Fibroblast of skin of left biceps (primary cell): ENCODE results near the gene SDC1.

ENCODE experiments used
- DNase-seq, 2 experiments: peaks; one replicate each; pipeline ENCODE4 v3.0.0-alpha.2; 2013; ENCODE audit warnings: low read depth in 2 of 2

The SDC1 gene

DNA sequence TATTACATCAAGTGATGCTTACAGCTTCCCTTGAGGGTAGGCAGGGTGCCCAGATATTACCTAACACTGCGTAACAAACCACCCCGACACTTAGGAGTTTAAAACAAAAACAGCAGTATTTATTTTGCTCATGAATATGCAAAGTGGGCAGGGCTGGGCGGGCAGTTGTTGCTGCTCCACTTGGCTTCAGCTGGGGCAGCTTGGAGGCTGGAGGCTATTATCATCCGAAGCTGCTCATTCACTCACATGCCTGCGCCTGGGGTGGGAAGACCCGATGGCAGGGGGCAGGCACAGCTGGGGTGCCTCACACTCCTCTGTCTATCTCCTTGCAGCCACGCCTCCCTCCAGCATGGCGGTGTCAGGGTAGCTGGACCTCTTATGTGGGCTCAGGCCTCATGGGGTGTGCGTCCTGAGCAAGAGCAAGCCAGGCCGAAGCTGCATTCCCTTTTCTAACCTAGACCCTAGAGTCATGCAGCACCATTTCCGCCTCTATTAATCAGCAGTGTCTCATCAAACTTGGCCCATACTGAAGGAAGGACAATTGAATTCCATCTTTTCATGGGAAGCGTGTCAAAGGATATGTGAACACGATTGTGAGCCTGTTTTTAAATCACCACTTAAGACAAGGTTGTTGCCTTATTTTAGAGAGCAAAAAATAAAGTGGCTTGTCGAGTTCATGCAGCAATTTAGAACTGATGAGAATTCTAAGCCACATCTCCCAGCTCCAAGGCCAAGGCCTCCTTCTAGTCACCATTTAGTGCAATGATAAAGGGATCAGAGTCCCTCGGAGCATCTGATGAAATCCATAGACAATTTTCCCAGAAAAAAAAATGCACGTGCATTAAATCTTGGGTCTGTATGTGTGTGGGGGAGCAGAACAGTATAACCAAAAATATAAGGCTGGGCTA, 54.9 kb downstream of the SDC1 start:
- DNase-seq = no peak

GRCh38 chr2:20168727-20169696, 55.9 kb downstream of the SDC1 start:
- DNase-seq = no peak

- no peak for DNase-seq
These were observed 56.7 kb downstream of the SDC1 start for GRCh38 chr2:20168048-20168726.

DNA sequence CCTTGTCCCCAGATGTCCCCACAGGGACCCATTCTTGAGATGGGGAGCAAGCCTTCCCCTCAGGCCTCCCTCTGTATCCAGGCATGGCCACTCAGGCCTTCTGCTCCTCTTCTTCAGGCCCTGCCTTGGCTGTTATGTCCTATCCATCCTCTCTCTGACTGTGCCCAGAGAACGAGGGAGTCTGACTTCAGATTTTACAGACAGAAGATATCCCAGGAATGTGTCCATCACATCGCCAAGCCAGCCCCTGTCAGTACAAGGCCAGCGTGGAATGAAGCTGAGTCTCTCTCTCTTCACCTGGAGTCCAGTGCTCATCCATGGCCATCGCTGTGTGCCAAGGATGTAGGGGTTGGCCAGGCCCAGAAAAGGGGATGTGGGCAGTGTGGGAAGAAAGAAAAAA, 57.6 kb downstream of the SDC1 start:
- no peak for DNase-seq

DNA sequence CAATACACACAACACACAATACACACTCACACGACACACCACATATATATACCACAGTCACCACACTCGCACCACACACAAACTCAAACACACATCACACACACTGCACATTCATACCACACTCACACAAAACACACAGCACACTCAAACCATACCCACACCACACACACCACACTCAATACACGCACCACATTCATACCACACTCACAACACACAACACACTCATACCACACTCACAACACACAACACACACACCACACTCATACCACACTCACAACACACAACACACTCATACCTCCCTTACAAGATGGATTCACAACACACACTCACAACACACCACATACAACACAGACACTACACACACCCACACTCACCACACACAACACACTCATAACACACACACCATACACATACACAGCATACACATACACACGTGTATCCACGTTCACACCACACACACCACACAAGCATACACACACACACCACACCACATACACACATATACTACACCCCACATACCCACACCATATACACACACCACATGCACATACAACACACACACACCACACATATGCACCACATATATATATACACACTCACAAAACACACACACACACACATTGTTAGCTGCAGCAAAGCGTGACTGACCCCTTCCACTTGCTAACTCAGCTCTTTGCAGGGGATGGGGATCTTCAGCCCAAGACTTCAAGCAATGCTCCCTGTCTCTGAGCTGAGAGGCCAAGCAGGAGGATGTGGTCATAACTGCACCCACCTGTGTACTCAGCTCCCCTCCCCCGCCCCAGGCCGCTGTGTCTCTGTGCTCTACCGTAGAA, 59.0 kb downstream of the SDC1 start:
- no peak for DNase-seq

DNA sequence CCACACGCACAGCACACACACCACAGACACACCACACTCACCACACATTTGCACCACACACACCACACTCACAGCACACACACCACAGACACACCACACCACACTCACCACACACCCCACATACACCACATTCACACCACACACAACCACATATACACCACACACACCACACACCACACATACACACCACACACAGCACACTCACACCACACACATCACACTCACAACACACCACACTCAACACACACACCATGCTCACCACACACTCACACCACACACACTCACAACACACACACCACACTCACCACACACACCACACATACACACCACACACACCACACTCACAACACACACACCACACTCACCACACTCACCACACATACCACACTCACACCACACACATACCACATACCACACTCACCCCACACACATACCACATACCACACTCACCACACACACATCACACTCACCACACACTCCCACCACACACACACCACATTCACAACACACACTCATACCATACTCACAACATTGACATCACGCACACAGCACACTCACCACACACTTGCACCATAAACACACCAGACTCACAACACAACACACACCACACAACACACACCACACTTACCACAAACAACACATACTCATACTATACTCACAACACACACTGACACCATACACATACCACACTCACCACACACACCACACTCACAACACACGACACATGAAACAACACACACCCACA, 60.0 kb downstream of the SDC1 start:
- no peak for DNase-seq

DNA sequence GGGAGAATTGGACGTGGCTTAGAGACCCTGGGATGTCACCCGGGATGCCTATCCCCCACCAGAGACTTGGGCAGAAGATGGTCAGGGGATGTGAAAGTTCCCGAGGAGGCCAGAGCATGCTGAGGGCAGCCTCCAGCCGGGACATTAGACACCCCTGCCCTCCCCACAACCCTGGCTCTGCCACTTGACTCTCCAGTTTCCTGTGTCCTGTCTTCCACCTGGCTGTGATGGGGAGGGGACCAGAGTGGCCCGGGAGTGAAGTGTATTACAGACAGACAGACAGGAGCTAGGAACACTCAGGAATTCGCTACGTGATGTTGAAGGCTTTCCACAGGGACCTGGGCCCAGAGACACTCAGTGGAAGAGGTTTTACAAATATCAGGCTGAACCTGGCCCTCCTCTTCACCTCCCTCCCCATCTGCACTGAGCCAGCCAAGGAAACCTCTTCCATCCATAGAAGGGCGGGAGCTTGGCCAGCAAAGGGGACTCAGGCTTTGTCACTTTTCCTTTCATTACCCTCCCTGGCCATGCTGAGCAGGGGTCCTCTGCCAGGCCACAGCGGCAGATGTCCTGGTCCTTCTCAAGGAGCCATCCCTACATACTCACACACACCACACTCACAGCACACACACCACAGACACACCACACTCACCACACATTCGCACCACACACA, 60.7 kb downstream of the SDC1 start:
- no peak for DNase-seq

GRCh38 chr2:20159411-20160070, 65.4 kb downstream of the SDC1 start:
- no peak for DNase-seq

- DNase-seq = no peak
These were observed 67.6 kb downstream of the SDC1 start for GRCh38 chr2:20157193-20157891.

- DNase-seq = no peak
These were observed 68.1 kb downstream of the SDC1 start for GRCh38 chr2:20156836-20157192.

GRCh38 chr2:20156076-20156759, 68.7 kb downstream of the SDC1 start:
- no peak for DNase-seq

GRCh38 chr2:20153131-20153851, 71.6 kb downstream of the SDC1 start:
- no peak for DNase-seq

- DNase-seq = no peak
These were observed 73.9 kb downstream of the SDC1 start for GRCh38 chr2:20150806-20151571.
